BE2C (cell line): ENCODE results near the gene ZNF202.

Experiments
- DNase-seq: peaks from one replicate; pipeline ENCODE4 v3.0.0-alpha.2; 2020
- H3K27me3 ChIP-seq: fragments of 250-450 bp; sonication (Bioruptor Pico); 2 replicates; pipeline ENCODE4 v1.5.1; 2020; ENCODE audit warnings: mild to moderate bottlenecking
- H3K36me3 ChIP-seq: fragments of 250-450 bp; sonication (Bioruptor Pico); 2 replicates; pipeline ENCODE4 v1.5.1; 2020; ENCODE audit warnings: mild to moderate bottlenecking
- H3K4me1 ChIP-seq: fragments of 250-450 bp; sonication (Bioruptor Pico); 2 replicates; pipeline ENCODE4 v1.5.1; 2020
- H3K4me3 ChIP-seq: 2 replicates; pipeline ENCODE4 v1.5.1; 2011; ENCODE audit warnings: low read depth, low read length
- H3K9me3 ChIP-seq: fragments of 250-450 bp; sonication (Bioruptor Pico); 2 replicates; pipeline ENCODE4 v1.5.1; 2020
- TF ChIP-seq, protein P1 (sequence below): IDR thresholded peaks from 2 replicates; pipeline ENCODE4 v1.5.1; 2012; ENCODE audit warnings: mild to moderate bottlenecking, low read depth, low read length

Gene ZNF202

DNA sequence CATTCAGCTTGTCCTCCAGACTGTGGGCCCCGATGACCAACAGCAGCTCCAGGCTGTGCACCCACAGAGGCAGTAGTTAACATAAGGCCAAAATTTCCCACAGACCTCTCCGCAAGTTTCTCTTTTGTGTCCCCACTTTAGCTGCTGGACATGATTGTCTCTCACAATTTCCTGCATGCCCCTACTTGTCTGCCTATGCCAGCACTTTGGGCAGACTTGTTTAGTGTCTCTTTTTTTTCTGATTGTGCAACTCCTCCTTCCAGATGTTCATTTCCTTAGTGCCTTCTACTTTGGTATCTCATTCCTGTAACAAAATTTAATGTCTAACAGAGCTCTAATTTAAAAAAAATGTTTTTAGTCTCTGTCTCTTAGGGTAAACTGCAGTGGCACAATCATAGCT is 63.2 kb downstream of the ZNF202 start:
- Histone ChIP-seq H3K27me3 (no peaks in the 10 kb centered on the region), H3K4me3 (no peak overlapping the region), H3K36me3 (no peaks in the 10 kb centered on the region), H3K4me1 (peaks cover 3% of the 10 kb centered on the region; the same call in 1 of the 2 replicates), H3K9me3 (no peaks in the 10 kb centered on the region)
- no peak for DNase-seq
- TF ChIP-seq, protein P1, sequence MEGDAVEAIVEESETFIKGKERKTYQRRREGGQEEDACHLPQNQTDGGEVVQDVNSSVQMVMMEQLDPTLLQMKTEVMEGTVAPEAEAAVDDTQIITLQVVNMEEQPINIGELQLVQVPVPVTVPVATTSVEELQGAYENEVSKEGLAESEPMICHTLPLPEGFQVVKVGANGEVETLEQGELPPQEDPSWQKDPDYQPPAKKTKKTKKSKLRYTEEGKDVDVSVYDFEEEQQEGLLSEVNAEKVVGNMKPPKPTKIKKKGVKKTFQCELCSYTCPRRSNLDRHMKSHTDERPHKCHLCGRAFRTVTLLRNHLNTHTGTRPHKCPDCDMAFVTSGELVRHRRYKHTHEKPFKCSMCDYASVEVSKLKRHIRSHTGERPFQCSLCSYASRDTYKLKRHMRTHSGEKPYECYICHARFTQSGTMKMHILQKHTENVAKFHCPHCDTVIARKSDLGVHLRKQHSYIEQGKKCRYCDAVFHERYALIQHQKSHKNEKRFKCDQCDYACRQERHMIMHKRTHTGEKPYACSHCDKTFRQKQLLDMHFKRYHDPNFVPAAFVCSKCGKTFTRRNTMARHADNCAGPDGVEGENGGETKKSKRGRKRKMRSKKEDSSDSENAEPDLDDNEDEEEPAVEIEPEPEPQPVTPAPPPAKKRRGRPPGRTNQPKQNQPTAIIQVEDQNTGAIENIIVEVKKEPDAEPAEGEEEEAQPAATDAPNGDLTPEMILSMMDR = no peak

GRCh38 chr11:123677510-123677909 is 64.0 kb downstream of the ZNF202 start:
- no peaks in the 10 kb centered on the region for H3K9me3 ChIP-seq
- H3K27me3 ChIP-seq = no peaks in the 10 kb centered on the region
- H3K4me3 ChIP-seq = no peak overlapping the region
- no peaks in the 10 kb centered on the region for H3K36me3 ChIP-seq
- no peak for DNase-seq
- peaks cover 3% of the 10 kb centered on the region; the same call in 1 of the 2 replicates for H3K4me1 ChIP-seq
- TF ChIP-seq, protein P1 = no peak

GRCh38 chr11:123674297-123674696 is 67.2 kb downstream of the ZNF202 start:
- TF ChIP-seq, protein P1 = no peak
- no peaks in the 10 kb centered on the region for H3K9me3 ChIP-seq
- H3K36me3 ChIP-seq = no peaks in the 10 kb centered on the region
- no peaks in the 10 kb centered on the region for H3K27me3 ChIP-seq
- H3K4me3 ChIP-seq = no peak overlapping the region
- H3K4me1 ChIP-seq = no peaks in the 10 kb centered on the region
- DNase-seq = no peak
